GM21737 (cell line): Measurements from ENCODE around the gene MSI2.

Experiments used
- ATAC-seq: cut with Tn5 transposase; IDR thresholded peaks from one replicate; pipeline ENCODE4 v1.9.1; 2021; ENCODE audit warnings: mild to moderate bottlenecking, moderate library complexity; ENCODE audit not compliant: unreplicated experiment

The MSI2 gene

DNA sequence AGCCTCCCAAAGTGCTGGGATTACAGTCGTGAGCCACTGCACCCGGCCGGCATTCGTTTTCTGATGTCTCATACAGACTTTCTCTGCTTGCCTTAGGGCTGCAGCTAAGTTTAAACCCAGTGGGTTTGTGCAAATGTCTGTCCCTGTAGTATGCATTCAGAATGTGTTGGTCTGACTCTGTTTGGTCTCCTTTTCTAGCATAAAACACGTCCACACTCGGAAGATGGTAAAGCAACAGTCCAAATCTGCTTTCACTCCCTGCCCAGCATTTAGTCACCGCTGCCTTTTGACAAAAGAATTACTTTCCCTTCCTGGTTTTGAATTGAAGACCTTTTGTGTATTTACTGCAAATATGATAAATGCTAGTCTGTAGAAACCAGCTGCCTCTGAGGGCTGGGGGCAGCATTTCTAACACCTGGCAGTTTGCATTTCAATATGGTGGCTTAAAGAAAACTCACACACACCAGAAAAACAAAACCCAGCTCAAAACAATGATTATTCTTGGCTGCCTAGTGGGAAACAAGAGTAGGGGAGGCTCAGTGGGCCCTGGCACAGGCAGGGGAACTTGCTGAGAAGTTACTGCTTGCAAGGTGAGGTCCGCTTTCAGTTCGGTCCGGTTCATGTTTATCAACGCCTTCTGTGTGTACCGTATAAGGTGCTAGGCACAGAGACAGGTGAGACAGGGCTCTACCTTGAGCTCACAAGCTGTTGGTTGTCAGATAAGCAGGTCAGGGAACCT is 56.9 kb downstream of the MSI2 start:
- no peak for ATAC-seq

DNA sequence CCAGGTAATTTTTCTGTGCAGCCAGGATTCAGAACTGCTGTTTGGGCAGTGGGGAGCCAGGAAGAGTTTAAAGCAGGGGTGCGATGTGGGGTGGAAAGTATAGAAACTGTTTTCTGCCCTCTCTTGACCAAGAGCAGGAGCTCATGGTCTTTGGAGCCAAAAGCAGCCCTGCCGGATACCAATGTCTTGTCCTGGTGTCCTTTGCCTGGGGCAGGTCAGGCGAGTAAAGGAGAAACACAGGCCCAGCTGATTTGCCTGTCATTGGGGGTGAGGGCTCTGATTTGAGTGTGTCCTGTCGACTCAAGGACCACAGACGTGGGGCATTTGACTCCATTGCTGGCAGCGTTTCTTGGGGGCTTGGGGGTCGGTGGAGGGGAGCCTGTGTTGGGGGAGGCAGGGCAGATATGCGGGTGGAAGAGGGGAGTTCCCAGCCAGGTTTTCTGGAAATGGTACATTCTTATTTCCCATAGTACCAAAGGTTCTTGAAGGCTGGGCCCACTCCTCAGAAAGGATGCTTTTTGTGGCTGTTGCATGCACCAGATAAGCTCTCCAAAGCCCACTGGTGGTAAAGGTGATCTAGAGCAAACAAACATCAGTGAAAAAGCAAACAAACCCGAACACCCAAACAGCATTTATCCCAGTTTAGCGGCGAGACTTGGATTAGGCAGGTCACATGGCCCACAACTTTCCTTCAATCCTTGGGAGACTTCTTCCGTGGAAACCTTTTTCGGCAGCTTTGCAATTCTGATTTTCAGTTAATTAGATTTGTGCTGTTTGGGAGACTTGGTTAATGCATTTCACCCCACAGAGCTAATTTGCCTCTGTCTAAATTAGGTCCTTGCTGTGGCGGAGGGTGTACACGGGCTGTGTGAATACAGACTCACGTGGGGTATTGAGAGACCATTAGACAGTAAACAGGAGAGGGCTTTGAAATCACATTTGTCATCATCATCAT is 59.0 kb downstream of the MSI2 start:
- ATAC-seq, result no peak

DNA sequence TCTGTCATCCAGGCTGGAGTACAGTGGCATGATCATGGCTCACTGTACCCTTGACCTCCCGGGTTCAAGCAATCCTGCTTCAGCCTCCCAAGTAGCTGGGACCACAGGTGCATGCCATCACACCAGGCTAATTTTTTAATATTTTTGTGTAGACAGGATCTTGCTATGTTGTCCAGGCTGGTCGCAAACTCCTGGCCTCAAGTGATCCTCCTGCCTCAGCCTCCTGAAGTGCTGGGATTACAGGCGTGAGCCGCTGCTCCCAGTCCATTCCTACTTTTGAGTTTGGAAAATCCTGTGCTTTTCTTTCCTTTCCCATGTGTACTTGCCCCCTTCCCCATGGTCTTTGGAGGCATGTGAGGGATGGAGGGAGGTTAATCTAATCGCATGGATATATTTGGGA is 60.0 kb downstream of the MSI2 start:
- no peak for ATAC-seq

DNA sequence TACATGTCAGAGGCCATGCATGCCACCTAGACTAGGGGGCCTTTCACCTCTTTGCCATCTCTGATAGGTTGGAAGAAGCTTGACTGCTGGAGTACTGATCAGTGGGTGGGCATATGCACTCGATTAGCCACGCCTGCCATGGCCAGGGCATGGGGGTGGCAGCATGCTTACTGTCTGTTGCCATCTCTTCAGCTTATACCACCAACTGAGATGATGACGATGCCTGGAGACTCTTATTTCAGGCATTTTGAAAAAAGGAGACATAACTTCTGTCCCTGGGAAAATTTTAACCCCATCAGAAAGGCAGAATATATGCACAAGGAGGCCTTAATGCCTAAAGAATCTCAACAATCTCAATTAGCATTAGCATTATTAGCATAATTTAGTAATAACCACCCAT is 60.8 kb downstream of the MSI2 start:
- ATAC-seq, result no peak

GRCh38 chr17:57318913-57319312 is 62.6 kb downstream of the MSI2 start:
- ATAC-seq, result no peak

- ATAC-seq, result no peak
These were observed 63.5 kb downstream of the MSI2 start for GRCh38 chr17:57319806-57320205.

GRCh38 chr17:57323391-57323790 is 67.1 kb downstream of the MSI2 start:
- ATAC-seq, result no peak

GRCh38 chr17:57324060-57324459 is 67.7 kb downstream of the MSI2 start:
- ATAC-seq, result no peak

- ATAC-seq, result no peak
These were observed 68.3 kb downstream of the MSI2 start for GRCh38 chr17:57324631-57325030.

GRCh38 chr17:57326336-57326735 is 70.0 kb downstream of the MSI2 start:
- no peak for ATAC-seq

DNA sequence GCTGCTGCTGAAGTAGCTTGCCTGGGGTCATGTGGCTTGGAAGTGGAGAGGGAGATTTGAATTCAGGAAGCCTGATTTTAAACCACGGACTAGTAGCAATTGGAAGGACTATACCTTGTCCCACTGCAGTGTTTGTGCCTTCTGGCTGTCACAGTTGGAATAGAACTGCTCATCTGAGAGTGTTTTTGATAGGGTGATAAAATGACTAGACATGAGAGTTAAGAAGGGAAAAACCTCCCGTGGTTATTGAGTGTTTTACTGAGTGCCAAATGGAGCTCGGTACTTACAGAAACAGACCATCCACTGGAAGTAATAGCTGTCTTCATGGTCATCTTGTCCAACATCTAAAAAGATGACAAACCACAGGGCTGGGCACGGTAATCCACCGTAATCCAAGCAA is 70.4 kb downstream of the MSI2 start:
- ATAC-seq, result no peak

- ATAC-seq, result no peak
These were observed 71.0 kb downstream of the MSI2 start for GRCh38 chr17:57327176-57327970.

DNA sequence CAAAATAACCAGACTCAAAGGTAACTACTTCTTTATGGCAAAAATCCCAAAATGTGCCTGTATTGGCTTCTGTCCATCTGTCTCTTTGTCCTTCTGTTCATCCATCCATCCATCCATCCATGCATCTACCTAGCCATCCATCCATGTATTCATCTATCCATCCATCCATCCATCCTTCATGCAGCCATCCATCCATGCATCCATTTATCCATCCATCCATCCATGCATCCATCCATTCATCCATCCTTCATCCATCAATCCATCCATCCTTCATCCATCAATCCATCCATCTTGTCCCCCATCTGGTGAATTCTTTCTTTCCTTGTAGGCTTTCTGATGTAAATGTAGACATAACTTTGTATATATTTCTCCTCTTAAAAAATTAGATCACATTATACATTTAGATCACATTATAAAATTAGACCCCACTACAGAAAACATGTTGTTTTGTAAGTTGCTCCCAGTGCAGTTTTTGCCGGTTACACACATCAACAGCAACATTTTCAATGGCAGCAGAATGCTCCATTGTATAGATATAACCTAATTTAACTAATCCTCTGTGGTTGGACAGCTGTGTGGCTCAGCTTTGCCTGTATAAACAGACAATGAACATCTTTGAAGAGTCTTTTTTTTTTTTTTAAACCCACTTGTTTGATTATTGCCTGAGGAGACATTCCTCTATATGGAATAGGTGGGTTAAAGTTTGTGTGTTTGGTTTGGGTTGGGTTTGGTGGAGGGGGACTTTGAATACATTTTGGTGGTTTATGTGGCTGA is 72.0 kb downstream of the MSI2 start:
- no peak for ATAC-seq

DNA sequence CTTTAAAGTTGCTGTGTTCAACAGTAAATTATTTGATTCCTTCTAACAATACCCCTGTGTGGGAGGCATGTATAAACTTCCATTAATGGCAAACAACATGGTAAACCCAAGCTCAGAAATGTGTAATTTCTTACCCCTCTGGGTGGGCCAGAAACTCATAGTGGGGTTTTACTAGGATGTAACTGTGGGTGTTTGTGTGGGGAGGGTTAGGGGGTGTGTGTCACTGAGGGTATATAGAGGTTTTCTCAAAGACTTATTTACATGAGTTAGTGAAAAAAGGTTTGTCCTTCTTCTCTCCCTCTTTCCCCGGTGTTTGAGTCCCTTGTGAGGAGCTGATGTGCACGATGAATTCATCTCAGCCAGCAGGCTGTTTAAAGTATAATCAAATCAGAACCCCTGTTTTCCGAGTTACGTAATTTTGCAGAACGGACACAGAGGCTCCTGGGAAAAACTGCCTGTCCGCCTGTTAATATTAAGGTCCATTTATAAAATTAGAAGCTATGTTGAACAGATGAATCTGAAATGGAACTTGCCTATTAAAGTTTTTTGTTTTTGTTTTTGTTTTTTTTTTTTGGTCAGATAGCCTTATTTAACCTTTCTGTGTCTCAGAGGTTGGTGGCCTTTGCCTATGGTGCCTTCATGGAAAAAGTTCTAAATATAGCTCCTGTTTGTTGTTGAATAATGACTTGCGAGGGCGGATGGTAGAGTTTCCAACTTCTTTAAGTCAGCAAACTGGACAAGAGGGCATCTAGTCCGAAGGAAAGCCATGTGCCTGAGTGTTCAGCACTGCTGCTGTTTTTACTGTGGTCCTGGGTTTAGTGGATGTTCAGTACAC is 73.3 kb downstream of the MSI2 start:
- no peak for ATAC-seq

- no peak for ATAC-seq
These were observed 74.3 kb downstream of the MSI2 start for GRCh38 chr17:57330587-57330986.

DNA sequence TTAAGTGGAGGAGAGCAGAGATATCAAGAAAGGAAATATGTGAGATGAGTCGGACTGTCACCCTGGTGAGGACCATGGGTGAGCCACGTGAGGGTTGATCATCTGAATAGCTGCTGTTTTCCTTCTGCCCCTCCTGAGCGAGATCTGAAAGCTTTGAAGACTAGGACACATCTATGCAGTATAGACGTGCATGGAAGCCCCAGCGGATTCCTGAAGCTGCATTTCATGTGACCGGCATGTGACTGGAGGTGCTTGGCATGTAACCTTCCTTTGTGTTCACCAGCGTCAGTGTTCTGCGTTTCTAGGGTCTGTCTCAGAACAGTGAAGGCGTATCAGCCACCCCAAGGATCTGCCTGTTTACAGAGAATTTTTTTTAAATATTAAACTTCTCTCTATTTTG is 75.1 kb downstream of the MSI2 start:
- ATAC-seq, result no peak

DNA sequence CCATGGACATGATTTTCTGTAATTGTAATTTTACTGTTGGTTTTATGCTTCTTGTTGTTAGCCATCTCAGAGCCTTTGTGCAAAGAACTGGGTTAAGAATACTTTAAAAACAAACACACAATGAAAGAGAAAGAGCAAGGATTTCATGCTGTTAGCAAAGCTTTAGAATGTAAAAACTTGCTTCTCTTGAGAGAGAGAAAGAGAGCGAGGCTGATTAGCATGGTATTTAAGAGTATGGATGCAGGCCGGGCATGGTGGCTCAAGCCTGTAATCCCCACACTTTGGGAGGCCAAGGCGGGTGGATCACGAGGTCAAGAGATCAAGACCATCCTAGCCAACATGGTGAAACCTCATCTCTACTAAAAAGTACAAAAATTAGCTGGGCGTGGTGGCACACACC is 76.2 kb downstream of the MSI2 start:
- ATAC-seq, result no peak

DNA sequence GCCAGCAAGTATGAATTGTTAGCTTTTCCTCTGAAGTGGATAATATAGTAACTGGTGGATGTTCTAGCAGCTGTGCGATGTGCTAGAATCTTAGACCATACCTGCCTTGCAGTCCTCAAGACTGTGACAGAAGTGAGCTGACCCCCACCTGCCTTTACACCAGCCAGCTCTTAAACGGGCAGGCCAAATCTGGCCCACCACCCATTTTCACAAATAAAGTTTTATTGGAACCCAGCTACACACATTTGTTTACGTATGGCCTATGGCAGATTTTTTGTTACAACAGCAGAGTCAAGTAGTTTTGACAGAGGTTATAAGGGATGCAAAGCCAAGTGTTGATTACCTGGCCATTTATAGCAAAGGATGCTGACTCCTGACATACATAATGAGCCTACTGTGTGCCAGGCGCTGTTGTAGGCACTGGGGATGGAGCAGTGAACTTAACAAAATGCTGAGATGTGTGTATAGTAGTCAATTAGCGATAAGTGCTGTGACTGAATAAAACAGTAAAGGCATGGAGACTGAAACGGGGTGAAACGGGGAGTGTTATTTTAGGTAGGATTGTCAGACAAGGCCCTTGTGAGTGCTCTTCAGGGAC is 79.0 kb downstream of the MSI2 start:
- ATAC-seq, result no peak

GRCh38 chr17:57337390-57337789 is 81.1 kb downstream of the MSI2 start:
- no peak for ATAC-seq
